D721Med (cell line): ENCODE data around the gene WAS.
A peak's percentile ranks its signal among the peaks of the same experiment; 100 is the strongest.
"Not testable (repeated sequence)": the region's sequence is repeated elsewhere in the genome, so short reads cannot be mapped to it uniquely, and the experiment has no call there.

ENCODE experiments used
- DNase-seq: peaks from one replicate; pipeline ENCODE4 v3.0.0; 2011; ENCODE audit warnings: low spot score; ENCODE audit not compliant: insufficient read length
- FAIRE-seq: peaks from 2 replicates; lab custom pipeline; 2011; peaks lifted over from hg19 to GRCh38; lab: Jason Lieb, UNC
- CTCF ChIP-seq: IDR thresholded peaks from 2 replicates; pipeline ENCODE4 v1.5.1; 2012; ENCODE audit warnings: mild to moderate bottlenecking, control low read depth; ENCODE audit not compliant: insufficient read depth; ENCODE audit errors: missing control alignments

Gene WAS

DNA sequence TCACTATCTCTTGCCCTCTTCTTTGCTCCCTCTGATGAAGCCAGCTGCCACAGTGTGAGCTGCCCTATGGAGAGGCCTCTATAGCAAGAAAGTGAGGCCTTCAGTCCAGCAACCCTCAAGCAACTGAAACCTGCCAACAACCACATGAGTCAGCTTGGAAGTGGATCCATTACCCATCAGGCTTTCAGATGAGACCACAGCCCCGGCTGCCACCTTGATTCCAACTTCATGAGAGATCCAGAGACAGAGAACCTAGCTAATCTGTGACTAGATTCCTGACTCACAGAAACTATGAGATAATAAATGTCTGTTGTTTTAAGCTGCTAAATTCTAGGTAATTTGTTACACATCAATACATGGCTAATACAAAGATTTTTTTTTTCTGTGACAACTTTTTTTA, 20.4 kb upstream of the WAS start:
- TF ChIP-seq CTCF: no peak
- DNase-seq (no peak), FAIRE-seq (no peak)

DNA sequence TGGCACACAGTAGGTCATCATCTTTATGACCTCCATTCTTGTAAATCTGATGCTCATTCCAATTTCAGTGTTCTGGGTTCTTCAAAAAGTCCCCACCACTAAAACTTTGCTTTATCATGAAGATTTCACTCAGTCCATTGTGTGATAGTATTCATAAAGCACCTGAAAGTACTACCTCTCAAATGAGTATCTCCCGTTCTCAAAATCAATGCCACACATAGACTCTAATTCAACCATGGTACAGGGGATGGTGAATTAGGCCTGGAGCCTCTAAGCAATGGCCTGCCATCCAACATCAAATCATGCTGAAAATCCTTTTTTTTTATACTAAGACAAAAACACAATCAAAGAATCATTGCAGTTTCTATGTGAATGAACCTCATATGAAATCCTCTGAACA, 19.4 kb upstream of the WAS start:
- FAIRE-seq (no peak), DNase-seq (no peak)
- TF ChIP-seq CTCF: no peak

DNA sequence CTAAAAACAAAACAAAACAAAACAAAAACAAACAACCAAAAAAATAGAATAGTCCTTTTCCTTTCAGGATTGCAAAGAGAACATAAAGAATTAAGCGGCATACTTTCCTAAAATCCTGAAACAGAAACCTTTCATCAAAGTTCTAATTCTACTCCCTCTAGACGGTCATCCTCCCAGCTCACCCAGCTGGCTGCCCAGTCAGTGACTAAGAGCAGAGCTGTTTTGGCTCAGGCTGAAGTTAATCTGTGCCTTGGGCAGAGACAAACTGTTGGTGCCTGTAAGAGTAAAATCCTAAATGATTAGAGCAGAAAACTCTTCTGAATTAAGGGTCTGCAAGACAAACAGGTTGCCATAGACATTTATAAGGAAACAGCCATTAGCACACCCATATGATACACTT, 17.6 kb upstream of the WAS start:
- DNase-seq: no peak
- TF ChIP-seq CTCF: no peak
- no peak for FAIRE-seq

DNA sequence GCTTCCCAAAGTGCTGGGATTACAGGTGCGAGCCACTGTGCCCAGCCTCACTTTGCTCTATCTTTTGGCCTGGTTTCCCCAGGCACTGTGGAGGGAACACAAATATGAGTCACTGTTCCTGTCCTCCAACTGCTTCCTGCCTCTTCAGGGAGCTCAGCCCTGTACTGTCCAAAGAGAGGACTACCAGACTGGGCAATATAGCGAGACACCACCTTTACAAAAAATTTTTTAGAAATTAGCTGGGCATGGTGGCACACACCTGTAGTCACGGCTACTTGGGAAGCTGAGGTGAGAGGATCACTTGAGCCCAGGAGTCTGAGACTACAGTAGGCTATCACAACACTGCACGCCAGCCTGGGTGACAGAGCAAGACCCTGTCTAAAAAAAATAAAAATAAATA, 16.9 kb upstream of the WAS start:
- no peak for TF ChIP-seq CTCF
- DNase-seq (no peak), FAIRE-seq (no peak)

GRCh38 chrX:48667509-48667908, 16.1 kb upstream of the WAS start:
- no peak for TF ChIP-seq CTCF
- no peak for DNase-seq
- no peak for FAIRE-seq

- not testable (repeated sequence) for DNase-seq, FAIRE-seq
These were observed 15.4 kb upstream of the WAS start for GRCh38 chrX:48668187-48668586.

GRCh38 chrX:48676106-48676892, 7.3 kb upstream of the WAS start:
- DNase-seq (peak; percentile 88), FAIRE-seq (no peak)
- TF ChIP-seq CTCF: no peak

DNA sequence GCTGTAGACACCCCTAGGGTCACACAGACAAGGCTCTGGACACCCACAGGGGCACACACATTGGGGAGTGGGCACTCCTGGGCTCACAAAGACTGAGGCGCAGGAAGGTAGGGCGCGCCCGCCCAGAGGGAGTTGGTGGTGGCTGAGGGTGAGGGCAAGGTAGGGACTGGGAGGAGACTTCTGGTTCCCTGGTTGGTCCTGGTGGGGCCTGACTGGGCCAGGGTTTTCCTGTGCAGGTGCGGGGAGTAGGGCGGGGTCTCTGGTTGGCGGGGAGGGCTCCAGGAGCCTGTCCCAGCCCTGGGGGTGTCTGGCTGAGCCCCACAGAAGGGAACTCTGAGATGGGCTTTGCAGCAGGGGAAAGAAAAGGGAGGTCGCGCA, 6.7 kb upstream of the WAS start:
- DNase-seq (no peak), FAIRE-seq (no peak)
- TF ChIP-seq CTCF: no peak
